ENCODE data around the gene LYPD8.

- TF ChIP-seq POLR2A (IDR thresholded peaks at IDR 0.05) (no peak), CTCF (IDR thresholded peaks at IDR 0.05) (no peak)
These were observed 63.9 kb downstream of the LYPD8 start for GRCh38 chr1:248691567-248692155.
